GM21515 (cell line): ENCODE measurements around the gene F13A1.
"Not testable (repeated sequence)": the region's sequence is repeated elsewhere in the genome, so short reads cannot be mapped to it uniquely, and the experiment has no call there.

Experiments used
- ATAC-seq: cut with Tn5 transposase; IDR thresholded peaks from one replicate; pipeline ENCODE4 v1.9.1; 2021; ENCODE audit not compliant: unreplicated experiment

Gene F13A1

DNA sequence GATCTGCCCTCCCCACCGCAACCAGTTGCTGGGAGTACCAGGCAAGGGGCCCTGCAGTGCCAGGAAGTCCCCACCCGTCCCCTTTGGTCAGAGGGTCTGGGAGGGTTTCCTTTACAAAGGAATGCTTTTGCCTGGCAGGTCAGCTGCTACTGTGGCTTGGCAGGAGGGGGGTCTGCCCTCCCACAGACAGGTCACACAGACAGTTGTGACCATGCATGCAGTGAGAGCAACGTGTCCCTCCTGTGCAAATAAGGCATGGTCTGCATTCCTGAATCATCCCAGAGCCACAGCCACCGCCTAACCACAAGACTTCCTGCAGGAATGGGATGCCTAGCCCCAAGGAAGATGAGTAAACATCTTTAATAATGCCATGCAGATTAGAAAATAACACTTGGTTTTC lies 439 bp upstream of the F13A1 start:
- ATAC-seq: no peak

DNA sequence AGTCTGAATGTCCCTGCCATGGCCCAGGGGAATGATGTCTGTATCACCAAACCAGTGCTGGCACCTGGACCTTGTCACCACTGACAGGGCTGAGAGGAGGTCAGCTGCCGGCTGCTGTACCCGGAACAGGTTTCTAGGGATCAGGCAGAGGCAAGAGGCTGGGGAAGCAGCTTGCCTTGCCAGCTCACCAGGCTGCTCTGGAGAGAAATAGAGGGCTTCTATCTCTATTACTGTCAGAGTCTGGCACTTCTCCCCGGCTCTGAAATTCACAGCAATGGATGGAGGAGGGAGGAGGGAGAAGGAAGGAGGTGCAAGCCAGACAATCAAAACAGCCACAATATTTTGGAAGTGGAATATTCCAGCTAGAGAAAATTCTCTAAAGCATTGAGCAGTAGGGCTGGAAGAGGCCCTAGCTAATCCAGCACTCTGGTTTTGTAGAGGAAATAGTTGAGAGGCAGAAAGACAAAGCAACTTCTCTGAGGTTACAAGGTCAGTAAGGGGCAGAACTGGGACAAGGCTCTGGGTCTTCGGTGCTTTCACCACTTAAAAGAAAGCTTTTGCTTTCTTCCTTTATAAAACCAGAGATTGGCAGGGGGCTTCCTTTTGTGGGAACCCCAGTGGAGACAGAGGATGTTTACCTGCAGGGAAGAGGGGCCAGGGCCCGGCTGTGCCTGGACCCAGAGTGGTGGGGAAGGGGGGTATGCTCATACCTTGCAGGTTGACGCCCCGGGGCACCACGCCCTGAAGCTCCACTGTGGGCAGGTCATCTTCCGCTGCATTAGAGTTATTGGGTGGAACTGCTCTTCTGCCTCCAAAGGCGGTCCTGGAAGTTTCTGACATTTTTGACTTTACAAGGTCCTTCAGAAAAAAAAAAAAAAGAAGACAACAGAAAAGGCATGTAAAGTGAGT lies 2.4 kb downstream of the F13A1 start:
- ATAC-seq: no peak

DNA sequence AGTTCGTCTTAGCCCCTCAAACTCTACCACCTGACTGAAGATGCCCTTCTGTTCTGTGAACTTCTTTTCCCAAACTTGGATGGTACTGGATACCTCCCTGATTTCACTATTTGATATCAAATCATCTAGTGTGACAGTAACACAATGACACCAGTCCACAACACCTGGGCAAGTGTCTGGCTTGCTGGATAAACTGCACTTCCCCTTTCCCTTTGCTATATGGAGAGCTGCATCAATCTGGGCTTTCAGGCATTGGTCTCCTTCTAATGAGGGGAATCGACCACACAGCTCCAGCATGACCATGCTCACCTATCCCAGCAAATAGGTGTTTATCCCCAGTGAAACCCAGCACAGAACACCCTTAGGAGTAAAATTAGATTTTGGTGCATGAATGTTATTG lies 3.1 kb downstream of the F13A1 start:
- ATAC-seq: no peak

DNA sequence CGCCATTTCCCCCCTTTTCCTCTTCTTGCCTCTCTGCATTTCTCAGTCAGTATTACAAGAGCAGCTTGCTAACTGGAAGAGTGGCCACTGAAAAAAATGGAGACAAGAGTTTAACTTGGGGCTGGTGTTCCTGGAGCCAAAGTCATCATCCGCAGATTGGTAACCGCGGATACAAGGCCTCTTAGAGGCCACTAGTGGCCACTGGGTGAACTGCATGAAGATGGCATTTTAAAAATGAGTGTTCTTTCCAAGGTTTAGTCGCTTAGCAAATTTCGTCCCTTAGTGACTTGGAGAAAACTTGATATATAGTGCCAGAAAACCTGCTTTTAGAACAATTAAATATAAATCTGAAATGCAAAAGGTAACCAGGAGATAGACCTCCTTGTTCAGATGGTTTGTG lies 4.8 kb downstream of the F13A1 start:
- ATAC-seq: no peak

DNA sequence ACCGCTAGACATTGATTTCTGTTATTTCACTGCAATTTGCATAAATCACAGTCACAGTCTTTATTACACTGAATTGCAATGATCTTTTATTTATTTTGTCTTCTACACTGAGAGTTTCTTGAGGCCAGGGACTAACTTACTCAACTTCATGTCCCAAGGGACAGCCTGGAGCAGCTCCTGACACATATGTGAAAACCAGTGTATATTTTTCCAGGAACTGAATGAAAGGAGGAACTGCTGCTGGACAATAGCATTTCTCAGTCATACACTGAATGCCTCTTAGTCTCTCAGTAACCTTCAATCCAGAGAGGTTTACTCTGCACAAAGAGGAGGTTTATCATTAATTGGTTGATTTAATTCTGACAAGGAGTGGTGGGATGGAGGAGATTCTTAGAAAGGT lies 5.9 kb downstream of the F13A1 start:
- ATAC-seq: no peak

DNA sequence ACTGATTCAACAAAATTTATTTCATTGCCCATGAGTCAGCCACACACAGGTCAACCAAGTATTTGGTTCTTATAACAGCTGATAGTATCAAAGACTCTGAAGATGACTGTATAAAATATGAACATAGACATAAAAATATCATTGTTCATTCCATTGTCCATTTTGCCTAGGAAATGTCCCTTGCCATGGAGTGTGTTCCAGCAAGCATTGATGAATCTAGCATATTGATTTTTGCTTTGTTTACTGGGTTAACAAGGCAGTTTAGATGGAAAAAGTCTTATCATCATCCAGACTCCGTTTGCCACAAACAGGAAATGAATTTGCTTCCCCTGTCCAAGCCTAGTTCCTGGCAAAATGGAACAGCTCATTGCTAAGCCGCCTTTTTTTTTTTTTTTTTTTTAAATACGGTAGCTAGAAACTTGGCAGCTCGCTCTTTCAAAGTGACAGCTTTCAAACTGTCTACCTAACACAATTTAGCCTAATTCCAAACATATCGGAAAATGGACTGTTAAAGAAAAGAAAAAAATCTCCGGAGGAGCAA lies 7.5 kb downstream of the F13A1 start:
- no peak for ATAC-seq

DNA sequence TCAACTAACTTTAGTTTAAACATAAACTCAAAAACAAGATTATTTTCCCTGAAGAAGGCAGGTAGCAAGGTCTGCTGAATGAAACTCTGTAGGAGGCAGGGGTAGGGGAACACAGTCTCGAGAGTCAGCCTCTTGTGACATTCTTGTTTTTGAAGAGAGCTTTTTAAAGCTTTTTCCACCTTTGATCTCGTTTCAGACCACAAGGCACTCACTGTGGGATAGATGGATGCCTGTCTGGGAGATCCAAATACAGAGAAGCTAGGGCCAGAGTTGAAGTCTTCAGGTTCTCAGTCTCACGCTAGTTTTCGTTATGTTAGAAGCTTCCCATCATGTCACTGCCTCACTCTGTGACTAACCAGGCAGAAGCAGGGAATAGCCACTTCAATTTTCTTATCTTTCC lies 14.9 kb downstream of the F13A1 start:
- ATAC-seq: no peak

DNA sequence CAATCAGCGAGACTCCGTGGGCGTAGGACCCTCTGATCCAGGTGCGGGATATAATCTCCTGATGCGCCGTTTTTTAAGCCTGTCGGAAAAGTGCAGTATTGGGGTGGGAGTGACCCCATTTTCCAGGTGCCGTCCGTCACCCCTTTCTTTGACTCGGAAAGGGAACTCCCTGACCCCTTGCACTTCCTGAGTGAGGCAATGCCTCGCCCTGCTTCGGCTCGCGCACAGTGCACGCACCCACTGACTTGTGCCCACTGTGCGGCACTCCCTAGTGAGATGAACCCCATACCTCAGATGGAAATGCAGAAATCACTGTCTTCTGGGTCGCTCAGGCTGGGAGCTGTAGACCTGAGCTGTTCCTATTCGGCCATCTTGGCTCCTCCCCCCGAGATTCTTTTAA lies 20.1 kb downstream of the F13A1 start:
- ATAC-seq: not testable (repeated sequence)

DNA sequence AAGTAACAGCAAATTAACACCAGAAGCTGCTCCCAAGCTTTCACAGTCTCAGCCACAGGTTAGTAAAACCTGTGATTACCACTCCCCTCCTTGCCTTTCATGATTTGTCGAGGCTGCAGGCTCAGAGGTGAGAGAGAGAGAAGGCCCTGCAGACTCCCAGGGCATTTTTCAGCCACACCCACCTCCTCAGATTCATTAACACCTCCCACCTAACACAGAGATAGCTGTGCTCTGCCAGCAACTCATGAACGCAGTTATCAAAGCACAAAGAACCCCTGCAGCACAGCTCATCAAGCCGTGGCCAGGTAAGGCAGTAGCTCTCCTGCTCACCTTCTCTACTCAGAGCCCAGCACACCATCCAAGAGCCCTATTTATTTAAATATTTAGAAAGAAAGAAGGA lies 27.1 kb downstream of the F13A1 start:
- ATAC-seq: no peak

DNA sequence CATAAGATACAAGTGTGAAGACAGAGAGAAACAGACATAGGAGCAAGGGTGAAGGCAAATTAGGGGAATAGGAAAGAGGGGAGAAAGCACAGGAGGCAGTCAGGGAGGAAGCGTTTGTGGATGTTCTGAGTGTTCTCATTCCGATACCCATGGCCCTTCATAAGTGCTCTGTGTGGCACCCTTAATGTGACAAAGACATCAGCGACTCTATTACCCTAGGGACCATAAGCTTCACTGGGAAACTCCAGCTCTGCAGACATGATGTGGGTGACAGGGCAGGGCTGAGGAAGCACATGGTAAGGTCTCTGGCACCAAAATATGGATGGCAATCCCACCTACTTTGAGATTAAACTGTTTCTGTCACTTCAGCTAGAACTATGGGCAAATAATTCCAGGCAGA lies 33.0 kb downstream of the F13A1 start:
- no peak for ATAC-seq

DNA sequence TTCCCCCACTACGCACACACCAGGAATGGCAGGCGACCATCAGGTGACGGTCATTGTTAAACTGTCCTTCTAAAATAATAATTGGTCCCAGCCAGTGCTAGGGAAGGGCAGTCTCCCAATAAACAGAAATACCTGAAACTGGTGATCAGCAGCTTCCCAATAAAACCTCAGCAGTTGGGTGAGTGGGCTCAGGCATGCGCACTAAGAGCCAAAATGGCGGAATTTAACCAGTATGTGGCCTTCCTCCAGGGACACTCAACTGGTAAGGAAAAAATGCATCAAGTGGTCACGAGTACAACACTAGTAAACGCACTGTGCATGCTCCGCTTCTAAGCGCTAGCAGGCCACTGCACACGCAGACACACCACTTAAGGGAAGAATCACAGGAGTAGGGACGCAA lies 34.8 kb downstream of the F13A1 start:
- no peak for ATAC-seq

DNA sequence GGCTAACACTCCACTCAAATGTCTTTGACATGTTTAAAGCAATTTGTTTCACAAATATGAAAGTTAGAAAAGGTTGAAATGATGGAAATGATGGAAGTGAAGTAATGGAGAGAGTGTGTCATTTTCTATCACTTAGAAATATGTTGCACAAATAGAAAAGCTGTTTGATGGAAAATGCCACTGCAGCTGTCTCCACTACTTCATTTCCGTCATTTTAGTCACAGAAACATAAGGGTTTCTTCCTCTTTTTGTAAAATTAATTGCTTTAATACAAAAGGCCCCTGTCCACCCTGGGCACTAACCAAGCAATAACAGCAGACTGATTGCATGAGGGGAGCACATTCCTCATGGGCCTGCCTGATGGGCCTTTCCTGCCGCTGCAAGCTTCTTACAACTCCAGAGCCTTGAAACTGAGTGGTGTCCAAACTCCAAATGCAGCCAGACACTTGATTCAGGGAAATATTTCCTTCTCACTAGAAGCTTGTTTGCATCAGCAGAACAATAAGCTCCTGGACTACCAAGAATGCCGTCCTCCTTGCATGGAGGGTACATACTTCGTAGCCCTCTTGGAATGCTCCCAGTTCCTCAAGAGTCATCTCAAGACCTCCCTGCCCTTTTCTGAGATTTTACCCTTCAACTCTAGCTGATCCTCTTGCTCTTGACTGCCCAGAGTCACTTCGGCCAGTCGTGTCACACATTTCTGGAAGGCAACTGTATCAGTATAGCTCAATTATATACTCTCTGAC lies 36.1 kb downstream of the F13A1 start:
- no peak for ATAC-seq

DNA sequence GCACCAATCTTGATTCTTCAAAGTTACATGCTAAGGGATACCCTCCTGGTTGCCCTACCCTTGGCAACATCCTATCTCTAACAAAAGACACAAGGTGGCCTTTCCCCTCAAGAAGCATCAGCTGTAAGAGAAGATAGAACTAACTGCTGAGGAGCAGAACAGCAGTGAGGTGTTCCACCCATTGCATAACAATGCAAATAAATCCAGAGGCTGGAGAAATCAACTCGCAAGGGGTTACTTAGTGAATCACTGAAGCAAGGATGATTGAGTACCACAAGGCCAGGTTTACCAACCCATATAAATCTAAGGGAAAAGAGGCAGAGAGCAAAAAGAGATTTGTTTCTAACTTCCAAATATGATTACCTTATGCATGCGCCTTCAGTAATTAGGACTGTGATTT lies 36.7 kb downstream of the F13A1 start:
- ATAC-seq: no peak

DNA sequence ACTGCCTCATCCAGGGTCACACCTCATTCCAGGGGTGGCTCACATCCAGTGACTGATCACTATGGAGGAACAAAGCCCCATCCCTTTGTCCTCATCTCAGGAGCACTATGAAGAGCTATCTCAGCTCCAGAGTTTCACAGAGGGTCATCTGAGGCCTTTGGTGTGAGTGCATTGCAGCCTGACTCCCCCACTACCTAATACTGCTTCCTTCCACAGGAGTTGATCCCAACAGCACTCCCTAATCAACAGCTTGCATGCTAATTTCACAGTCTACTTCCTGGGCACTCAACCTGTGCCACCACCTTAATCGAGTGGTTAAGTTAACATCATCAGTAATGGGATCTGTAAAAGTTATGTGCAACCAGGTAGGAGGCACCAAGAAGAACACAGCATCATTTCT lies 37.7 kb downstream of the F13A1 start:
- no peak for ATAC-seq

DNA sequence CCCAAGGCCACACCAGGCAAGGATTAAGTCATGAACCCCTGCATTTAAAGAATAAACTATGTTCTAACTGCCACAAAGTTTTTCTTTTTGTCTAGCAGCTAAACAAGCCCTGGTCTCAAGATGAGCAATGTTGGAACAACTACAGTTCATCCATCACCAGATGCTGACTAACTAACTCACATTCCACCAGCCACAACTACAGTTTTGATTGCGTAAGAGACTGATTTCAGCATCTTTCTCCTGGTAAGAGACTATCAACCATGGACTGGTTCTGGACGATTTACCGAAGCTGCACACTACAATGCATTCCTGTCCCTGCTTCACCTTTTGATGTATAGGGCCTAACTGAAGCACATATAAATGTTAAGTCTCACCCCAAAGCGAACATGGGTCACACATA lies 43.0 kb downstream of the F13A1 start:
- ATAC-seq: no peak

DNA sequence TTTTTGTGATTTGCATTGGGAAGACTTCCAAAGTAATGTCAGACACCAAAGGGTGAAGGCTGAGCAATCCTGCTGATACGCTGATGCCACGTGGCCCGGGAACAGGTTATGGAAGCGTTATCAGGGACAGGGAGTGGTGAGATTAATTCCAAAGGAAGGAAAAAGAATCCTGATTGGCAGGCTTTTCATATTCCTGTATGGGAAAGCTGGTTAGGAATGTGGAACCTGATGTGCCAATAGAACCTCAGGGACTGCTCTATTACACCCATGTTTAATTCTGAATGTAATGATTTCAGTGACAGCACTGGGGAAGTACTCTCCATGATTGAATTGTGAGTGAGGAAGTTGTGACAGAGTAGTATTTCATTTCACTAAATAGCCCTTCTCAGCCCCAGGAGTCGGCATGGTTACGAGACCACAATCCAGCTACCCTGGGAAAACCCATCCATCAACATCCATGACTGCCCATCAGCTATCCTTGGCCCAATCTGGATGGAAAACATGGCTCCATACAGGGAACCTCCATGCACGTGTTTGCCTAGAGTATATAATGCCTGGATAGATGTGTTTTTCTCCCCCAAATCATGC lies 49.4 kb downstream of the F13A1 start:
- no peak for ATAC-seq

DNA sequence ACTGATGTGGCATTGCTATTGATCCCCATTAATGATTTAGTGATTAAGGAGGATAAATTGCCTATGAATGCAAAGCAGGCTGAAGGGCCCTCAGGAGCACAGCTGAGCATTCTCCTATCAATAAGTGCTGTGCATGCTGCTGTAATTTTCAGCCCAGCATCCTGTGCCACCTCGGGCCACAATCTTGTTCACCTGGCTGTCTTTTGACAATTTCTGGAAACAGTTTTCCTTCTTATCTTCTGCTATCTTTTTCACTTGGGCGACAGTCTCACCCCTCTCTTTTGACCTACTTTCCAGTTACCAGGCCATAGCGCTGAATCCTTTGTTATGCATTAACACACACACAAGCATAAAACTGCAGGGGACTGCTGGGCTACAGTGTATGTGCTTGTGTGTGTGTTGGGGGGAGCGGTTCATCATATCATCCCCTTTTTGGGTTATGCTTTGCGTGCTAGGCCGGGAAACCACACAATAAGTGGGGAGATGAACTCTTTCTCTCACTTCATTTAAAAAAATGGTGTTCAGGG lies 60.2 kb downstream of the F13A1 start:
- ATAC-seq: no peak

DNA sequence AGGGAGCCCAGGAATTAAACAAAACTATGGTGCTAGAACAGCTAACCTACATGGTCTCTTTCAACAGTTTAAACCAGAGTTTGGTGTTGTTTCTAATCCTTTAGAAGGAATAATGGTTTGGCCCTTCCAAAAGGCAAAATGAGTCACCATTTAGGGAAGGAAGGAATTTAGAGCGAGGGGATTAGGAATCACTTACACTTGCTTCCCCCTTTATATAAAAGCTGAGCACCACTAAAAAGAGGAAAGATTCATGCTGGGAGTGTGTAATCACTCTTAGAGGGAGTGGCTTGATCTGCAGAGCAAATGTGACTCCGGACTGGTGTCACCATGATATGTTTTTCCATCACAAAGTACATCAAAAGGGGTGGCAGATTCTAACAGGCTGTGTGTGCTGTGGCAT lies 63.6 kb downstream of the F13A1 start:
- no peak for ATAC-seq

DNA sequence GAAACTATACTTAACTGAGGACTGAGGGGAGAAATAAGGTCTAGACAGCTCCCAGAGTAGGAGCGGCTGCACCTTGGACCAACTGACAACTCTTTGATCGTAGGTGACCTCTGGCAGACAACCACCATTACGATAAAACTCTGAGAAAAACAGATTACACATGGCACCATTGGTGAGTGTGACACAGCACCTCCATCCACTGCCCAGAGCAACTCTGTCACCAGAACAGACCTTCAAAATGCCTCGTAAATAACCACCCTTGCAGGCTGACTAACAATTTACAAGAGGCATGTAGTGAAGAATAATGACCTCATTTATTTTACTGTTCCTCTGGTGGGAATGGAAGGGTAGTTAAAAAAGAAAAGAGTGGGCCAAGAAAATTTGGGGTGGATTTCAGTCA lies 64.2 kb downstream of the F13A1 start:
- ATAC-seq: no peak

DNA sequence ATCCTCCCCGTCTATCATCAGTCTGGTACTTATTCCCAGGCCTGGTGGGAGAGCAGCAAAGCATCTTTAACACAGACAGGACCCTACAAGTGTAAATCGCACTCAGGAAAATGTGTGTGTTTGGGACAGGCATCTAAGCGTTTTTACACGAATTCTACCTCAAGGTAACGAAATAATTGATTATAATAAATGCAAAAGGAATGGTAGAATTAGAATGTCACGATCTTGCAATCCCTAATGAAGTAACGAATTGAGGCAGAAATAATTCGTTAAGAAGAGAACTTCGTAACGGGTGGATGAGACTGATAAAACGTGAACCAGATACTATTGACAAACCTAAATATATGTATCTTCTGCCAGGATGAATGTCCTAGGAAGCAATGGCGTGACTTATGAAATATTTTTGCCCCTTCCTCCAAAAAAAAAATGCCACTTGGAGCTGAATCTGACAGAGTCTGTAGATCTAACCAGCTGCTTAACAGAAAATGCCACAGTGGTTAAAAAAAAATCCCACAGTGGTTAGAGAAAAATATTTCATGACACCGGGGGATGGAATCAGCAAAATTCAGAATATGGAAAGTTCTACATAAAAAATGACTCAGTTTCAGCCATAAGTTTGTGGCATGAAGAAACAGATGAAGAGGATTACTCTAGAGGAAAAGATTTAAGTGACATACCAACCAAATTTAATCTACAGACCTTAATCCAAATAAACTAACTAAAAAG lies 68.7 kb downstream of the F13A1 start:
- ATAC-seq: no peak

DNA sequence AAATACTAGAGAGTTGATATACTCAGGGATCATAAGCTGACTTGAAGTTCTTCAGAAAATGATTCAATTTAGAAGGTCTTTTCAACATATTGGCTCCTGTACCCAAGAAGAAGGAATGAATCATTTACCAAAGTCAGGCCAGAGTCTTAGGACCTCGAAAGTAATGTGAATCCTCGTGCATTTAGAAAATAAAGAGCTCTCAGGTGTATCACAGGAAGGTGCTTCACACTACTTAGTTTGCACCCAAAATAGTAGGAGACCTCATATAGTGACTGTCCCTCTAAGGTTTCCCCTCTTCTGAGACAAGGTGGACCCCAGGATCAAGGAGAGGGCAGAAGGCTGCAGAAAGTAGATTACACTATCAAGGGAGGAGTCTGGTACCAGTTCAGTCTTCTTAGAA lies 71.8 kb downstream of the F13A1 start:
- ATAC-seq: peak; percentile 54
